Panc1 (cell line): ENCODE results near the gene ZBTB22. TPM values are rescaled to one million over a fixed set of nuclear protein-coding genes. Genes with fewer than 3 reads are reported as not detected.

ENCODE experiments used
- ATAC-seq: fragments of 200-7000 bp; cut with Tn5 transposase; 2 replicates; pipeline ENCODE4 v1.9.1; 2020; ENCODE audit warnings: mild to moderate bottlenecking, moderate library complexity
- Bru-seq: library from RNA; stranded (reverse); fragments of 400-500 nt; gene quantifications from one replicate; lab custom pipeline; 2021; lab: Mats Ljungman, UMichigan
- BruChase-seq, 2 experiments: library from RNA; stranded (reverse); fragments of 400-500 nt; gene quantifications; one replicate each; lab custom pipeline; 2021; lab: Mats Ljungman, UMichigan
- BruUV-seq: library from RNA; stranded (reverse); fragments of 400-500 nt; replicated peaks from 2 replicates; lab custom pipeline; 2021; lab: Mats Ljungman, UMichigan
- CTCF ChIA-PET: fragments of 300-600 bp; sonication (Branson Sonifier 250); formaldehyde crosslinking; loops from one replicate; lab custom pipeline; 2022; ENCODE audit warnings: antibody characterized with exemption; lab: Charles Lee
- POLR2A ChIA-PET: fragments of 300-600 bp; sonication (Branson Sonifier 250); formaldehyde crosslinking; loops from one replicate; lab custom pipeline; 2022; ENCODE audit warnings: antibody characterized with exemption; lab: Charles Lee
- DNase-seq: peaks from one replicate; pipeline ENCODE4 v3.0.0-alpha.2; 2010; ENCODE audit warnings: low read depth, low spot score
- H3K27ac ChIP-seq: 2 replicates; pipeline ENCODE4 v1.5.1; 2011; ENCODE audit warnings: mild to moderate bottlenecking, low read length, inconsistent platforms
- H3K27me3 ChIP-seq: fragments of 200-500 bp; sonication (Bioruptor generic); 2 replicates; pipeline ENCODE4 v1.6.0; 2014; ENCODE audit warnings: low read length, inconsistent platforms; ENCODE audit not compliant: control insufficient read depth, insufficient read depth
- H3K36me3 ChIP-seq: fragments of 200-500 bp; sonication (Bioruptor generic); 2 replicates; pipeline ENCODE4 v1.5.1; 2014; ENCODE audit warnings: inconsistent platforms, mild to moderate bottlenecking, low read length, moderate library complexity; ENCODE audit not compliant: control insufficient read depth, insufficient read depth
- H3K4me1 ChIP-seq: 2 replicates; pipeline ENCODE4 v1.5.1; 2011; ENCODE audit warnings: inconsistent platforms, mild to moderate bottlenecking, low read length, moderate library complexity; ENCODE audit not compliant: control insufficient read depth, insufficient read depth
- H3K4me3 ChIP-seq, 2 experiments: 2 replicates each; pipeline ENCODE4 v1.5.1; 2011 to 2012; ENCODE audit warnings: low read depth in 2 of 2, low read length in 2 of 2, mild to moderate bottlenecking in 2 of 2, inconsistent platforms in 1 of 2, moderate library complexity in 1 of 2
- H3K9me3 ChIP-seq: fragments of 200-500 bp; sonication (Bioruptor generic); 2 replicates; pipeline ENCODE4 v1.5.1; 2014; ENCODE audit warnings: low read depth, mild to moderate bottlenecking, inconsistent platforms, low read length, moderate library complexity; ENCODE audit not compliant: control insufficient read depth, insufficient read depth
- POLR2AphosphoS5 ChIP-seq: IDR thresholded peaks from 2 replicates; pipeline ENCODE4 v1.6.1; 2012; ENCODE audit warnings: mild to moderate bottlenecking, low read depth, low read length, moderate library complexity
- SIN3A ChIP-seq: IDR thresholded peaks from 2 replicates; pipeline ENCODE4 v1.6.1; 2012; ENCODE audit warnings: low read depth, mild to moderate bottlenecking, low read length, moderate library complexity, borderline replicate concordance; ENCODE audit not compliant: insufficient read depth
- TCF7L2 ChIP-seq: IDR thresholded peaks from 2 replicates; pipeline ENCODE4 v1.6.1; 2011; ENCODE audit warnings: mild to moderate bottlenecking, low read depth, low read length, inconsistent platforms
- in situ Hi-C: cut with HindIII; loops from 2 replicates; pipeline ENCODE4 v1.10.0; 2016; ENCODE audit warnings: low sequenced_read_pairs, low pct_unique_long_range_greater_than_20kb
- intact Hi-C: fragments of 100-400 bp; cut with micrococcal nuclease; formaldehyde crosslinking; loops from one replicate; pipeline ENCODE4 v1.10.0; 2022; ENCODE audit not compliant: unreplicated experiment
- long read RNA-seq: library from polyadenylated mRNA; unstranded; transcript quantifications from one replicate; pipeline ENCODE4 v2.0.0, GENCODE V29; 2021; ENCODE audit not compliant: unreplicated experiment
- polyA plus RNA-seq: library from polyadenylated mRNA; unstranded; fragments of >200 nt; gene quantifications from one replicate; pipeline ENCODE4 v1.2.1, GENCODE V29; 2012; ENCODE audit warnings: missing spikeins; ENCODE audit not compliant: insufficient read length
- total RNA-seq: library from RNA; stranded (reverse); gene quantifications from one replicate; pipeline ENCODE4 v1.2.1, GENCODE V29; 2021; ENCODE audit not compliant: unreplicated experiment
- TF ChIP-seq, protein P1 (sequence below), 2 experiments: IDR thresholded peaks; 2 replicates each; pipeline ENCODE4 v1.6.1; 2011 to 2012; ENCODE audit warnings: low read depth in 2 of 2, control low read depth in 1 of 2, low read length in 1 of 2, mild to moderate bottlenecking in 1 of 2, moderate library complexity in 1 of 2; ENCODE audit not compliant: insufficient read depth in 1 of 2
- TF ChIP-seq, protein P2 (sequence below): fragments of 450-650 bp; IDR thresholded peaks from 2 replicates; pipeline ENCODE4 v1.5.1; 2017; ENCODE audit warnings: mild to moderate bottlenecking

ZBTB22 gene, protein sequence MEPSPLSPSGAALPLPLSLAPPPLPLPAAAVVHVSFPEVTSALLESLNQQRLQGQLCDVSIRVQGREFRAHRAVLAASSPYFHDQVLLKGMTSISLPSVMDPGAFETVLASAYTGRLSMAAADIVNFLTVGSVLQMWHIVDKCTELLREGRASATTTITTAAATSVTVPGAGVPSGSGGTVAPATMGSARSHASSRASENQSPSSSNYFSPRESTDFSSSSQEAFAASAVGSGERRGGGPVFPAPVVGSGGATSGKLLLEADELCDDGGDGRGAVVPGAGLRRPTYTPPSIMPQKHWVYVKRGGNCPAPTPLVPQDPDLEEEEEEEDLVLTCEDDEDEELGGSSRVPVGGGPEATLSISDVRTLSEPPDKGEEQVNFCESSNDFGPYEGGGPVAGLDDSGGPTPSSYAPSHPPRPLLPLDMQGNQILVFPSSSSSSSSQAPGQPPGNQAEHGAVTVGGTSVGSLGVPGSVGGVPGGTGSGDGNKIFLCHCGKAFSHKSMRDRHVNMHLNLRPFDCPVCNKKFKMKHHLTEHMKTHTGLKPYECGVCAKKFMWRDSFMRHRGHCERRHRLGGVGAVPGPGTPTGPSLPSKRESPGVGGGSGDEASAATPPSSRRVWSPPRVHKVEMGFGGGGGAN
- total RNA-seq (16.0 TPM), Bru-seq, nascent RNA (percentile 63 among the genes with signal in this experiment), BruChase-seq, experiment 1, labeled RNA remaining after a 2-hour chase (percentile 85 among the genes with signal in this experiment), BruChase-seq, experiment 2, labeled RNA remaining after a 6-hour chase (percentile 82 among the genes with signal in this experiment)
- polyA plus RNA-seq, result 16.4 TPM
- long read RNA-seq, transcript ZBTB22-208 (2 exons, 2,651 nt), result major isoform, 21 of 47 reads
- long read RNA-seq, partial matches to known transcripts, result 0 of 47 reads
- long read RNA-seq, other reads (novel, unspliced or antisense), result 26 of 47 reads

DNA sequence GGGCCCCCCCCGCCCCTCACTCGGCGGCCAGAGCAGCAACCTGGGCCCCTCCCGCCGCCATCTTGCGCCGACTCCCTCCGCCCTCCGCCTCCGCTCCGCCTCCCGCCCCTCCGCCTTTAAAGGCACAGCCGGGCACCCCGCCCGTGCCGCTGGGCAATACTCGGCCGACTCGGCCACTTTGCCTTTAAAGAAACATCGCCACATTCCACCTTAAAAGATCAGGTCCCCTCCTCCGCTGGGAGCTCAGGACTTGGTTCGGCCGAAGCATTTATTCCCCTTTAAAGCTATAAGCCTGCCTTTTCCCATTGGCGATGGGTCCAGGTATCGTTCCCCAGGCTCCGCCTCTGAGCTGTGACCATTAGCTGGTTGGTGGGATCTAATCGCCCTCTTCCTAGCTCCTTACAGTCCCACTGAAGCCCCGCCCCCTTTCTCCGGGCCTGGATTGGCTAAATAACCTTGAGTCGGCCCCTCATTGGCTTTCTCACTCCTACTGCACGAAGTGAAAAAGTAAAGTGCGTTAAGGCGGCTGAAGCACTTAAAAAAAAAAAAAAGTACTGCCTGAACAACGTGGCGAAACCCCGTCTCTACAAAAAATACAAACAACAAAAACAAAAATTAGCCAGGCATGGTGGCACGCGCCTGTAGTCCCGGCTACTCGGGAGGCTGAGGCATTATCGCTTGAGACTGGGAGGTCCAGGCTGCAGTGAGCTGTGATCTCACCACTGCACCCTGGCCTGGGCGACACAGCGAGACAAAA is at the start of gene ZBTB22:
TSS of gene ZBTB22 (minus strand) at position 76 of the 757 bp plus-strand sequence. CDS start 828 bp downstream, outside the sequence.
- no peaks in the 10 kb centered on the region for H3K9me3 ChIP-seq
- in situ Hi-C loops (no loop called here), intact Hi-C loops (no loop called here)
- H3K36me3 ChIP-seq, result peaks cover 18% of the 10 kb centered on the region
- peaks cover 55% of the 10 kb centered on the region for H3K4me1 ChIP-seq
- ChIA-PET CTCF (interaction anchor here (0.6 to 1.4 kb wide), 7 partner anchors 14 to 383 kb away, joined by 3 to 6 read pairs (median 5); partner anchors contain the start of gene RGL2), POLR2A (interaction anchor here (0.6 to 1.1 kb wide), 4 partner anchors 10 to 1542 kb away, joined by 3 to 6 read pairs (median 3); no protein-coding TSS in a partner anchor)
- DNase-seq, result peak; percentile 94
- ATAC-seq, result peak; percentile 82
- TF ChIP-seq, protein P1, sequence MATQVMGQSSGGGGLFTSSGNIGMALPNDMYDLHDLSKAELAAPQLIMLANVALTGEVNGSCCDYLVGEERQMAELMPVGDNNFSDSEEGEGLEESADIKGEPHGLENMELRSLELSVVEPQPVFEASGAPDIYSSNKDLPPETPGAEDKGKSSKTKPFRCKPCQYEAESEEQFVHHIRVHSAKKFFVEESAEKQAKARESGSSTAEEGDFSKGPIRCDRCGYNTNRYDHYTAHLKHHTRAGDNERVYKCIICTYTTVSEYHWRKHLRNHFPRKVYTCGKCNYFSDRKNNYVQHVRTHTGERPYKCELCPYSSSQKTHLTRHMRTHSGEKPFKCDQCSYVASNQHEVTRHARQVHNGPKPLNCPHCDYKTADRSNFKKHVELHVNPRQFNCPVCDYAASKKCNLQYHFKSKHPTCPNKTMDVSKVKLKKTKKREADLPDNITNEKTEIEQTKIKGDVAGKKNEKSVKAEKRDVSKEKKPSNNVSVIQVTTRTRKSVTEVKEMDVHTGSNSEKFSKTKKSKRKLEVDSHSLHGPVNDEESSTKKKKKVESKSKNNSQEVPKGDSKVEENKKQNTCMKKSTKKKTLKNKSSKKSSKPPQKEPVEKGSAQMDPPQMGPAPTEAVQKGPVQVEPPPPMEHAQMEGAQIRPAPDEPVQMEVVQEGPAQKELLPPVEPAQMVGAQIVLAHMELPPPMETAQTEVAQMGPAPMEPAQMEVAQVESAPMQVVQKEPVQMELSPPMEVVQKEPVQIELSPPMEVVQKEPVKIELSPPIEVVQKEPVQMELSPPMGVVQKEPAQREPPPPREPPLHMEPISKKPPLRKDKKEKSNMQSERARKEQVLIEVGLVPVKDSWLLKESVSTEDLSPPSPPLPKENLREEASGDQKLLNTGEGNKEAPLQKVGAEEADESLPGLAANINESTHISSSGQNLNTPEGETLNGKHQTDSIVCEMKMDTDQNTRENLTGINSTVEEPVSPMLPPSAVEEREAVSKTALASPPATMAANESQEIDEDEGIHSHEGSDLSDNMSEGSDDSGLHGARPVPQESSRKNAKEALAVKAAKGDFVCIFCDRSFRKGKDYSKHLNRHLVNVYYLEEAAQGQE (IDR thresholded peaks at IDR 0.05; ENCODE audit: insufficient read depth in 1 of 2, low read depth in 2 of 2, low read length in 1 of 2), result no peak
- peak; percentile 80 for TF ChIP-seq POLR2AphosphoS5
- peak within 1 kb of the TSS; percentile 60 to 67 for H3K4me3 ChIP-seq
- BruUV-seq, result no TSS peak
- H3K27ac ChIP-seq, result peak within 1 kb of the TSS; percentile 89
- no peaks in the 10 kb centered on the region for H3K27me3 ChIP-seq

DNA sequence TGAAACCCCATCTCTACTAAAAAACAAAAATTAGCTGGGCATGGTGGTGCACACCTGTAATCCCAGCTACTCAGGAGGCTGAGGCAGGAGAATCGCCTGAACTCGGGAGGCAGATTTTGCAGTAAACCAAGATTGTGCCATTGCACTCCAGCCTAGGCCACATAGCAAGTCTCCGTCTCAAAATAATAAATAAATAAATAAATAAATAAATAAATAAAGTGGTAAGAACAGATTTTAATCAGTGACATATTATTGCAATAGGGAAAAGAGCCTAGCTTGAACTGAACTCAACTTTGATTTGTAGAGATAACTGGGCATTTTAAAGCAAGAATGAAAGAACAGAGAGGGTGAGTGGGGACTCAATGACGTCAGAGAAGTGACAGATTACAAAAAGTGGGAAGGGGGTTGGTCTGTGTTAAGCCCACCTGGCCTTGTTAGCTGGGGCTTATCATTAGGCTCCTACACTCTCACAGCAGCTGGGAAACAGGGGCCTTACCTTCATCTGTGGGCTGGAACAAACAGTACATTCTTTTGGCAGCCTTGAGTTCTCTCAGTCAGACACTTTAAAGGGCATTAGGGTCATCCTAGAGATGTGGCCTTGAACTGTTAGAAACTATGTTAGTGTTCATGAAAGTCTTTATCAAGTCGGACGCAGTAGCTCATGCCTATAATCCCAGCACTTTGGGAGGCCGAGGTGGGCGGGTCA is 49.6 kb upstream of the ZBTB22 start:
- H3K36me3 ChIP-seq, result no peaks in the 10 kb centered on the region
- H3K4me1 ChIP-seq, result no peaks in the 10 kb centered on the region
- in situ Hi-C loops (no loop called here), intact Hi-C loops (no loop called here)
- H3K9me3 ChIP-seq, result no peaks in the 10 kb centered on the region
- POLR2A ChIA-PET, result no interaction called here
- DNase-seq, result no peak
- TF ChIP-seq POLR2AphosphoS5 (no peak), SIN3A (no peak), TCF7L2 (no peak)
- TF ChIP-seq, protein P1 (IDR thresholded peaks at IDR 0.05; ENCODE audit: insufficient read depth in 1 of 2, low read depth in 2 of 2, low read length in 1 of 2), result no peak
- TF ChIP-seq, protein P2, sequence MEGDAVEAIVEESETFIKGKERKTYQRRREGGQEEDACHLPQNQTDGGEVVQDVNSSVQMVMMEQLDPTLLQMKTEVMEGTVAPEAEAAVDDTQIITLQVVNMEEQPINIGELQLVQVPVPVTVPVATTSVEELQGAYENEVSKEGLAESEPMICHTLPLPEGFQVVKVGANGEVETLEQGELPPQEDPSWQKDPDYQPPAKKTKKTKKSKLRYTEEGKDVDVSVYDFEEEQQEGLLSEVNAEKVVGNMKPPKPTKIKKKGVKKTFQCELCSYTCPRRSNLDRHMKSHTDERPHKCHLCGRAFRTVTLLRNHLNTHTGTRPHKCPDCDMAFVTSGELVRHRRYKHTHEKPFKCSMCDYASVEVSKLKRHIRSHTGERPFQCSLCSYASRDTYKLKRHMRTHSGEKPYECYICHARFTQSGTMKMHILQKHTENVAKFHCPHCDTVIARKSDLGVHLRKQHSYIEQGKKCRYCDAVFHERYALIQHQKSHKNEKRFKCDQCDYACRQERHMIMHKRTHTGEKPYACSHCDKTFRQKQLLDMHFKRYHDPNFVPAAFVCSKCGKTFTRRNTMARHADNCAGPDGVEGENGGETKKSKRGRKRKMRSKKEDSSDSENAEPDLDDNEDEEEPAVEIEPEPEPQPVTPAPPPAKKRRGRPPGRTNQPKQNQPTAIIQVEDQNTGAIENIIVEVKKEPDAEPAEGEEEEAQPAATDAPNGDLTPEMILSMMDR, result no peak
- no peak overlapping the region for H3K27ac ChIP-seq
- H3K4me3 ChIP-seq, result no peak overlapping the region
- ATAC-seq, result no peak
- CTCF ChIA-PET, result no interaction called here
- BruUV-seq, result no TSS peak
- H3K27me3 ChIP-seq, result no peaks in the 10 kb centered on the region
